Activated T-helper 2 cell treated with anti-CD3 and anti-CD28 coated beads, Interferon-gamma antibody, Interleukin-2, Interleukin-4, amounts not matched to agents 10 μg/mL and 5 μg/mL and 100 μg/mL, durations not matched to agents 14 hours and 24 hours and 36 hours (primary cell): Measurements from ENCODE around the gene DAB2IP. TPM values are rescaled to one million over a fixed set of nuclear protein-coding genes. Genes with fewer than 3 reads are reported as not detected.
"Not testable (repeated sequence)": the region's sequence is repeated elsewhere in the genome, so short reads cannot be mapped to it uniquely, and the experiment has no call there.

ENCODE experiments used
- DNase-seq: peaks from one replicate; pipeline ENCODE4 v3.0.0; 2021; ENCODE audit warnings: low spot score
- H3K27ac Mint-ChIP-seq: one replicate; pipeline ENCODE4 v1.8.0; 2021; ENCODE audit warnings: mixed read lengths
- H3K27me3 Mint-ChIP-seq: one replicate; pipeline ENCODE4 v1.8.0; 2021; ENCODE audit warnings: low read depth, mixed read lengths
- H3K36me3 Mint-ChIP-seq: one replicate; pipeline ENCODE4 v1.8.0; 2021; ENCODE audit warnings: low read depth, mixed read lengths
- H3K4me1 Mint-ChIP-seq: one replicate; pipeline ENCODE4 v1.8.0; 2021; ENCODE audit warnings: low read depth, mixed read lengths
- H3K4me3 Mint-ChIP-seq: one replicate; pipeline ENCODE4 v1.8.0; 2021; ENCODE audit warnings: low read depth, mild to moderate bottlenecking, moderate library complexity, mixed read lengths
- H3K9me3 Mint-ChIP-seq: one replicate; pipeline ENCODE4 v1.8.0; 2021; ENCODE audit warnings: mixed read lengths
- intact Hi-C: fragments of 100-400 bp; cut with micrococcal nuclease; formaldehyde crosslinking; loops from one replicate; pipeline ENCODE4 v1.15.1; 2023
- total RNA-seq: library from RNA; stranded (reverse); gene quantifications from 2 replicates; pipeline ENCODE4 v1.2.3, GENCODE V29; 2022

The DAB2IP gene
- total RNA-seq, 1 donor from 2014 or later, result not detected

- H3K27ac Mint-ChIP-seq, result no peak overlapping the region
- peaks cover under 1% of the 10 kb centered on the region for H3K4me1 Mint-ChIP-seq
- intact Hi-C loops, result no loop called here
- DNase-seq, result no peak
- peaks cover 7% of the 10 kb centered on the region for H3K27me3 Mint-ChIP-seq
- no peaks in the 10 kb centered on the region for H3K36me3 Mint-ChIP-seq
- no peaks in the 10 kb centered on the region for H3K9me3 Mint-ChIP-seq
- H3K4me3 Mint-ChIP-seq, result no peak overlapping the region
Measured at GRCh38 chr9:121618504-121618903, 32.9 kb upstream of the DAB2IP start.

GRCh38 chr9:121618910-121619309, 32.5 kb upstream of the DAB2IP start:
- intact Hi-C loops, H3K9me3 Mint-ChIP-seq, H3K27ac Mint-ChIP-seq, H3K27me3 Mint-ChIP-seq, H3K36me3 Mint-ChIP-seq, H3K4me3 Mint-ChIP-seq, H3K4me1 Mint-ChIP-seq, DNase-seq: not testable (repeated sequence)

- Mint-ChIP-seq H3K36me3 (no peaks in the 10 kb centered on the region), H3K27me3 (no peaks in the 10 kb centered on the region), H3K9me3 (no peaks in the 10 kb centered on the region), H3K27ac (no peak overlapping the region), H3K4me3 (no peak overlapping the region), H3K4me1 (no peaks in the 10 kb centered on the region)
- intact Hi-C loops, result no loop called here
- no peak for DNase-seq
Measured at GRCh38 chr9:121619545-121620324, 31.7 kb upstream of the DAB2IP start.

GRCh38 chr9:121620325-121620673, 31.1 kb upstream of the DAB2IP start:
- no peaks in the 10 kb centered on the region for H3K9me3 Mint-ChIP-seq
- H3K4me1 Mint-ChIP-seq, result no peaks in the 10 kb centered on the region
- H3K36me3 Mint-ChIP-seq, result no peaks in the 10 kb centered on the region
- DNase-seq, result no peak
- intact Hi-C loops, result no loop called here
- no peaks in the 10 kb centered on the region for H3K27me3 Mint-ChIP-seq
- H3K27ac Mint-ChIP-seq, result no peak overlapping the region
- H3K4me3 Mint-ChIP-seq, result no peak overlapping the region

- H3K27me3 Mint-ChIP-seq, result no peaks in the 10 kb centered on the region
- H3K4me3 Mint-ChIP-seq, result no peak overlapping the region
- intact Hi-C loops, result no loop called here
- no peaks in the 10 kb centered on the region for H3K4me1 Mint-ChIP-seq
- H3K9me3 Mint-ChIP-seq, result no peaks in the 10 kb centered on the region
- H3K27ac Mint-ChIP-seq, result no peak overlapping the region
- H3K36me3 Mint-ChIP-seq, result no peaks in the 10 kb centered on the region
- no peak for DNase-seq
Measured at GRCh38 chr9:121620777-121621449, 30.5 kb upstream of the DAB2IP start.

GRCh38 chr9:121622387-121623203, 28.8 kb upstream of the DAB2IP start:
- Mint-ChIP-seq H3K36me3 (no peaks in the 10 kb centered on the region), H3K27ac (no peak overlapping the region), H3K4me3 (no peak overlapping the region), H3K27me3 (no peaks in the 10 kb centered on the region), H3K4me1 (no peaks in the 10 kb centered on the region), H3K9me3 (no peaks in the 10 kb centered on the region)
- DNase-seq, result no peak
- intact Hi-C loops, result no loop called here

GRCh38 chr9:121623430-121623829, 28.0 kb upstream of the DAB2IP start:
- H3K27ac Mint-ChIP-seq, H3K27me3 Mint-ChIP-seq, DNase-seq, H3K9me3 Mint-ChIP-seq, H3K36me3 Mint-ChIP-seq, H3K4me1 Mint-ChIP-seq, intact Hi-C loops, H3K4me3 Mint-ChIP-seq: not testable (repeated sequence)

- Mint-ChIP-seq H3K27me3 (no peaks in the 10 kb centered on the region), H3K36me3 (no peaks in the 10 kb centered on the region), H3K4me1 (no peaks in the 10 kb centered on the region), H3K9me3 (no peaks in the 10 kb centered on the region), H3K4me3 (no peak overlapping the region), H3K27ac (no peak overlapping the region)
- intact Hi-C loops, result no loop called here
- no peak for DNase-seq
Measured at GRCh38 chr9:121625590-121625989, 25.8 kb upstream of the DAB2IP start.

- no peaks in the 10 kb centered on the region for H3K36me3 Mint-ChIP-seq
- no peaks in the 10 kb centered on the region for H3K4me1 Mint-ChIP-seq
- H3K4me3 Mint-ChIP-seq, result no peak overlapping the region
- intact Hi-C loops, result no loop called here
- H3K27ac Mint-ChIP-seq, result no peak overlapping the region
- DNase-seq, result no peak
- no peaks in the 10 kb centered on the region for H3K27me3 Mint-ChIP-seq
- H3K9me3 Mint-ChIP-seq, result no peaks in the 10 kb centered on the region
Measured at GRCh38 chr9:121626012-121626411, 25.4 kb upstream of the DAB2IP start.

GRCh38 chr9:121627427-121627826, 24.0 kb upstream of the DAB2IP start:
- no peaks in the 10 kb centered on the region for H3K9me3 Mint-ChIP-seq
- H3K4me3 Mint-ChIP-seq, result no peak overlapping the region
- no peaks in the 10 kb centered on the region for H3K36me3 Mint-ChIP-seq
- intact Hi-C loops, result no loop called here
- no peak overlapping the region for H3K27ac Mint-ChIP-seq
- no peaks in the 10 kb centered on the region for H3K4me1 Mint-ChIP-seq
- no peaks in the 10 kb centered on the region for H3K27me3 Mint-ChIP-seq
- no peak for DNase-seq

- Mint-ChIP-seq H3K9me3 (no peaks in the 10 kb centered on the region), H3K36me3 (no peaks in the 10 kb centered on the region), H3K4me3 (no peak overlapping the region), H3K27ac (no peak overlapping the region), H3K27me3 (no peaks in the 10 kb centered on the region), H3K4me1 (no peaks in the 10 kb centered on the region)
- intact Hi-C loops, result no loop called here
- DNase-seq, result no peak
Measured at GRCh38 chr9:121628401-121628800, 23.0 kb upstream of the DAB2IP start.

GRCh38 chr9:121631115-121631514, 20.3 kb upstream of the DAB2IP start:
- H3K36me3 Mint-ChIP-seq, result no peaks in the 10 kb centered on the region
- intact Hi-C loops, result no loop called here
- H3K4me1 Mint-ChIP-seq, result peaks cover 3% of the 10 kb centered on the region
- no peaks in the 10 kb centered on the region for H3K9me3 Mint-ChIP-seq
- H3K27me3 Mint-ChIP-seq, result peaks cover 1% of the 10 kb centered on the region
- no peak overlapping the region for H3K27ac Mint-ChIP-seq
- DNase-seq, result no peak
- H3K4me3 Mint-ChIP-seq, result no peak overlapping the region

GRCh38 chr9:121631978-121632418, 19.4 kb upstream of the DAB2IP start:
- Mint-ChIP-seq H3K4me3 (no peak overlapping the region), H3K27ac (no peak overlapping the region), H3K36me3 (no peaks in the 10 kb centered on the region), H3K9me3 (no peaks in the 10 kb centered on the region), H3K27me3 (peaks cover 3% of the 10 kb centered on the region), H3K4me1 (peaks cover 3% of the 10 kb centered on the region)
- no peak for DNase-seq
- intact Hi-C loops, result no loop called here
